Stimulated activated CD8-positive, alpha-beta memory T cell treated with anti-CD3 and anti-CD28 coated beads, Interleukin-7, amount 100 ng/mL, for 48 hours (primary cell): ENCODE data around the gene PODN.
A peak's percentile ranks its signal among the peaks of the same experiment; 100 is the strongest.

Experiments used
- DNase-seq, 2 donors: peaks; one replicate each; pipeline ENCODE4 v3.0.0-alpha.2; 2020; ENCODE audit warnings: low read depth in 1 of 2; ENCODE audit errors: extremely low read depth in 1 of 2

The PODN gene

GRCh38 chr1:53112861-53113260, 50.8 kb downstream of the PODN start:
- no peak for DNase-seq

- no peak for DNase-seq
Measured at GRCh38 chr1:53114090-53114489, 52.1 kb downstream of the PODN start.

- no peak for DNase-seq
Measured at GRCh38 chr1:53114581-53115400, 52.8 kb downstream of the PODN start.

- no peak for DNase-seq
Measured at GRCh38 chr1:53115403-53116306, 53.6 kb downstream of the PODN start.

GRCh38 chr1:53116307-53116810, 54.3 kb downstream of the PODN start:
- no peak for DNase-seq

- no peak for DNase-seq
Measured at GRCh38 chr1:53116933-53117600, 55.1 kb downstream of the PODN start.

GRCh38 chr1:53117836-53118235, 55.8 kb downstream of the PODN start:
- no peak for DNase-seq

GRCh38 chr1:53120659-53121058, 58.6 kb downstream of the PODN start:
- DNase-seq, result no peak

GRCh38 chr1:53121319-53122172, 59.5 kb downstream of the PODN start:
- peak in 1 of 2 donors; percentile 34 for DNase-seq

GRCh38 chr1:53122201-53122885, 60.3 kb downstream of the PODN start:
- DNase-seq, result no peak

- DNase-seq, result no peak
Measured at GRCh38 chr1:53122961-53123413, 61.0 kb downstream of the PODN start.

- no peak for DNase-seq
Measured at GRCh38 chr1:53123453-53124140, 61.6 kb downstream of the PODN start.

GRCh38 chr1:53125122-53125521, 63.1 kb downstream of the PODN start:
- no peak for DNase-seq

- DNase-seq, result no peak
Measured at GRCh38 chr1:53125623-53126360, 63.8 kb downstream of the PODN start.

GRCh38 chr1:53126495-53126894, 64.5 kb downstream of the PODN start:
- DNase-seq, result no peak

- DNase-seq, result no peak
Measured at GRCh38 chr1:53127546-53127945, 65.5 kb downstream of the PODN start.

- no peak for DNase-seq
Measured at GRCh38 chr1:53128401-53128800, 66.4 kb downstream of the PODN start.

GRCh38 chr1:53129891-53130597, 68.0 kb downstream of the PODN start:
- no peak for DNase-seq
